MM.1S (cell line): ENCODE results near the gene OTULINL.

ENCODE experiments used
- DNase-seq: peaks from one replicate; pipeline ENCODE4 v3.0.0-alpha.2; 2015
- H2AFZ ChIP-seq: fragments of 300-600 bp; sonication (generic); 2 replicates; pipeline ENCODE4 v1.6.0; 2016; ENCODE audit warnings: antibody characterized with exemption, low read length
- H3F3A ChIP-seq: fragments of 300-600 bp; sonication (generic); 2 replicates; pipeline ENCODE4 v1.6.1; 2016; ENCODE audit warnings: mild to moderate bottlenecking, antibody characterized with exemption, low read length, moderate library complexity, mixed read lengths; ENCODE audit not compliant: insufficient read depth
- H3K27ac ChIP-seq: fragments of 300-600 bp; sonication (generic); 2 replicates; pipeline ENCODE4 v1.5.1; 2016; ENCODE audit warnings: mild to moderate bottlenecking, low read length
- H3K27me3 ChIP-seq: fragments of 300-600 bp; sonication (generic); replicated peaks from 2 replicates; pipeline ENCODE4 v1.6.0; 2016; ENCODE audit warnings: low read length; ENCODE audit not compliant: insufficient read depth
- H3K36me3 ChIP-seq: fragments of 300-600 bp; sonication (generic); replicated peaks from 2 replicates; pipeline ENCODE4 v1.6.1; 2016; ENCODE audit warnings: mild to moderate bottlenecking, low read length, mixed read lengths; ENCODE audit not compliant: insufficient read depth
- H3K4me1 ChIP-seq: fragments of 300-600 bp; sonication (generic); 2 replicates; pipeline ENCODE4 v1.6.1; 2016; ENCODE audit warnings: low read length, mixed read lengths
- H3K4me2 ChIP-seq: fragments of 300-600 bp; sonication (generic); 2 replicates; pipeline ENCODE4 v1.6.0; 2016; ENCODE audit warnings: low read depth, low read length
- H3K4me3 ChIP-seq: fragments of 300-600 bp; sonication (generic); 2 replicates; pipeline ENCODE4 v1.5.1; 2016; ENCODE audit warnings: low read length, mixed read lengths
- H3K79me2 ChIP-seq: fragments of 300-600 bp; sonication (generic); 2 replicates; pipeline ENCODE4 v1.6.1; 2016; ENCODE audit warnings: mixed run types, low read length, mixed read lengths
- H3K9ac ChIP-seq: fragments of 300-600 bp; sonication (generic); 2 replicates; pipeline ENCODE4 v1.6.1; 2016; ENCODE audit warnings: low read length, mixed read lengths
- H3K9me2 ChIP-seq: fragments of 300-600 bp; sonication (generic); replicated peaks from 2 replicates; pipeline ENCODE4 v1.6.1; 2016; ENCODE audit warnings: mild to moderate bottlenecking, low read length, mixed read lengths; ENCODE audit not compliant: insufficient read depth
- H3K9me3 ChIP-seq: fragments of 300-600 bp; sonication (generic); replicated peaks from 2 replicates; pipeline ENCODE4 v1.6.1; 2016; ENCODE audit warnings: mild to moderate bottlenecking, low read length, mixed read lengths; ENCODE audit not compliant: insufficient read depth
- H4K20me1 ChIP-seq: fragments of 300-600 bp; sonication (generic); 2 replicates; pipeline ENCODE4 v1.6.1; 2016; ENCODE audit warnings: mild to moderate bottlenecking, low read length, moderate library complexity, mixed read lengths; ENCODE audit not compliant: insufficient read depth
- EZH2 ChIP-seq: fragments of 300-600 bp; sonication (generic); optimal IDR thresholded peaks from 2 replicates; pipeline ENCODE3; 2017; ENCODE audit warnings: low read depth, mild to moderate bottlenecking, antibody characterized with exemption, low read length, mixed read lengths
- EZH2phosphoT487 ChIP-seq: fragments of 300-600 bp; sonication (generic); IDR thresholded peaks from 2 replicates; pipeline ENCODE4 v1.6.1; 2018; ENCODE audit warnings: antibody characterized with exemption, low read length
- TF ChIP-seq, protein P1 (sequence below): fragments of 300-600 bp; sonication (generic); IDR thresholded peaks from 2 replicates; pipeline ENCODE4 v1.5.1; 2016; ENCODE audit warnings: antibody characterized with exemption, low read length, mixed read lengths

Gene OTULINL

GRCh38 chr5:14579246-14579645, 2.3 kb upstream of the OTULINL start:
- Histone ChIP-seq H3K9ac (no peak overlapping the region), H3K9me2 (no peaks in the 10 kb centered on the region), H3K36me3 (no peaks in the 10 kb centered on the region), H4K20me1 (no peaks in the 10 kb centered on the region), H3F3A (no peaks in the 10 kb centered on the region), H3K9me3 (no peaks in the 10 kb centered on the region), H3K4me3 (no peak overlapping the region), H3K27me3 (no peaks in the 10 kb centered on the region), H3K27ac (no peak overlapping the region), H3K4me2 (no peak overlapping the region), H2AFZ (no peak overlapping the region), H3K4me1 (peaks cover 10% of the 10 kb centered on the region; the same call in 1 of the 2 replicates), H3K79me2 (peaks cover 23% of the 10 kb centered on the region)
- no peak for DNase-seq
- TF ChIP-seq, protein P1, sequence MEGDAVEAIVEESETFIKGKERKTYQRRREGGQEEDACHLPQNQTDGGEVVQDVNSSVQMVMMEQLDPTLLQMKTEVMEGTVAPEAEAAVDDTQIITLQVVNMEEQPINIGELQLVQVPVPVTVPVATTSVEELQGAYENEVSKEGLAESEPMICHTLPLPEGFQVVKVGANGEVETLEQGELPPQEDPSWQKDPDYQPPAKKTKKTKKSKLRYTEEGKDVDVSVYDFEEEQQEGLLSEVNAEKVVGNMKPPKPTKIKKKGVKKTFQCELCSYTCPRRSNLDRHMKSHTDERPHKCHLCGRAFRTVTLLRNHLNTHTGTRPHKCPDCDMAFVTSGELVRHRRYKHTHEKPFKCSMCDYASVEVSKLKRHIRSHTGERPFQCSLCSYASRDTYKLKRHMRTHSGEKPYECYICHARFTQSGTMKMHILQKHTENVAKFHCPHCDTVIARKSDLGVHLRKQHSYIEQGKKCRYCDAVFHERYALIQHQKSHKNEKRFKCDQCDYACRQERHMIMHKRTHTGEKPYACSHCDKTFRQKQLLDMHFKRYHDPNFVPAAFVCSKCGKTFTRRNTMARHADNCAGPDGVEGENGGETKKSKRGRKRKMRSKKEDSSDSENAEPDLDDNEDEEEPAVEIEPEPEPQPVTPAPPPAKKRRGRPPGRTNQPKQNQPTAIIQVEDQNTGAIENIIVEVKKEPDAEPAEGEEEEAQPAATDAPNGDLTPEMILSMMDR = no peak
- TF ChIP-seq EZH2 = no peak
- no peak for TF ChIP-seq EZH2phosphoT487

DNA sequence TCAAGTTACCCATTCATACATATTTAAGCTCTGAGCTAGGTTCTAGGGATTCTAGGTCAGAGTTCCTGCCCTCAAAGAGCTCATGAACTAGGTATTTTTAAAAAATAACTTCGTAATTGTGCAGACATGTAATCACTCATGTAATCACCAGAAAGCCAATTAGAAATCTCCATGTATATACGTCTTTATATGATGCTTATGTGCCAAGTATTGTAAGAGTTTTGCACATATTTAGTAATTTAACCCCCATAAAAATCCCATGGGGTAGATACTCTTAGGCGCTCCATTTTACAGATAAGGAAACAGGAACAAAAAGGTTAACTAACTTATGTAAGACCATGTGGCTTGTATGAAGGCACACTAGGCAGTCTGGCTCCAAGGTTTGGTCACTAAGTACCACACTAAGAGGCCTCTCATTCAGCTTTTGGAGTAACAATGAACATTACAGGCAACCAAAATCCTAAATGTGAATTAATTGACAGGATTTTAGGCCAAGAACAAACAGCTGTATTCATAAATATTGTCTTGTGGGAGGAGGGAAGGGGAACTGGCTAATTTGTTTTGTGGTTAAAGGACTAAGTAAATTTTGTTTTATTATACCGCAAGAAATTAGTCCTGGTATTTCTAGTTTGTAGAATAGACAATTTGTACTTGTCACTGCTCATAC, 1.7 kb upstream of the OTULINL start:
- no peak overlapping the region for H3K4me3 ChIP-seq
- H3K79me2 ChIP-seq = peaks cover 29% of the 10 kb centered on the region
- peaks cover 10% of the 10 kb centered on the region; the same call in 1 of the 2 replicates for H3K4me1 ChIP-seq
- no peaks in the 10 kb centered on the region for H3F3A ChIP-seq
- no peak overlapping the region for H3K27ac ChIP-seq
- H2AFZ ChIP-seq = no peak overlapping the region
- no peak for DNase-seq
- H4K20me1 ChIP-seq = no peaks in the 10 kb centered on the region
- H3K9ac ChIP-seq = no peak overlapping the region
- TF ChIP-seq EZH2phosphoT487 (no peak), EZH2 (no peak)
- TF ChIP-seq, protein P1 = no peak
- H3K27me3 ChIP-seq = no peaks in the 10 kb centered on the region
- H3K9me3 ChIP-seq = no peaks in the 10 kb centered on the region
- no peaks in the 10 kb centered on the region for H3K9me2 ChIP-seq
- no peaks in the 10 kb centered on the region for H3K36me3 ChIP-seq
- no peak overlapping the region for H3K4me2 ChIP-seq

DNA sequence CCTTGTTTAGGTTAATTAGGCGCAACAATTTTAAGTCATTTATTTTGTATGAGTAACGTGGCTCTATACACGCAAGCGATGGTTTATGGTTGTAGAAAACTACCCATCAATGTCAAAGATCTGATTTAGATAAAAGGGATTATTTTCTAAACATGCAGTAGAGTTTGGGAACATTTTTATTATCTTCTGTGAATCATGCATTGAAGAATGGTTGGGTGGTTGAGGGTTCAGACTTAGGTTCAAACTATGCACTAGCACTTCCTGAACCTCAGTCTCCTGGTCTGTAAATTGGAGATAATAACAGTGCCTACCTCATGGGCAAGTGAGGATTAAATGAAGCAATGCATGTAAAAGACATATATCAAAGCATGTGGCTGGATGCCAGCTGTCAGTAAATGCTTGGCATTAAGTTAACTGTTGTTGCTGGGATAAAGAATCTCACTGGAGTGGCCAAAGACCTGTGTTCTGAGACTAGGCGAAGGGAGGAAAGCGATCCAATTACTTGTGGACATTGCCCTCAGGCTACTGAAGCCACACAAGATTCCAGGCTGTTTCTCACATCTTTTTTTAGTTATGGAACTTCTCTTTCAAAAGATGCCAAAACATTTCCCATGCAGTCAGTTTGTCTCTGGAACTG, 1.1 kb upstream of the OTULINL start:
- Histone ChIP-seq H3K36me3 (no peaks in the 10 kb centered on the region), H3K27ac (no peak overlapping the region), H3K9ac (no peak overlapping the region), H3F3A (no peaks in the 10 kb centered on the region), H3K79me2 (peaks cover 36% of the 10 kb centered on the region), H3K4me1 (peaks cover 10% of the 10 kb centered on the region; the same call in 1 of the 2 replicates), H4K20me1 (no peaks in the 10 kb centered on the region), H3K4me3 (no peak overlapping the region), H2AFZ (no peak overlapping the region), H3K9me3 (no peaks in the 10 kb centered on the region), H3K27me3 (no peaks in the 10 kb centered on the region), H3K9me2 (no peaks in the 10 kb centered on the region), H3K4me2 (no peak overlapping the region)
- TF ChIP-seq EZH2phosphoT487 (no peak), EZH2 (no peak)
- TF ChIP-seq, protein P1 = no peak
- DNase-seq = no peak
